ENCODE measurements around the gene MT1X.

Gene MT1X

GRCh38 chr16:56683424-56684172, 1.3 kb downstream of the MT1X start:
- no peak for DNase-seq (ENCODE audit: low read depth)

GRCh38 chr16:56684256-56684925, 2.1 kb downstream of the MT1X start:
- TF ChIP-seq CTCF (IDR thresholded peaks at IDR 0.05; ENCODE audit: insufficient read depth, low read depth, low read length, missing control alignments): no peak
- no peak for DNase-seq (ENCODE audit: low read depth)
- no peak overlapping the region for H3K4me3 ChIP-seq (ENCODE audit: low read depth, low read length)

More at GRCh38 chr16:56683424-56684172, 1.3 kb downstream of the MT1X start:
- no peak for TF ChIP-seq CTCF (IDR thresholded peaks at IDR 0.05; ENCODE audit: insufficient read depth, low read depth, low read length, missing control alignments)
- H3K4me3 ChIP-seq (ENCODE audit: low read depth, low read length): no peak overlapping the region

GRCh38 chr16:56684926-56685590, 2.8 kb downstream of the MT1X start:
- H3K4me3 ChIP-seq (ENCODE audit: low read depth, low read length): no peak overlapping the region
- no peak for DNase-seq (ENCODE audit: low read depth)

GRCh38 chr16:56686758-56687157, 4.5 kb downstream of the MT1X start:
- DNase-seq (ENCODE audit: low read depth): no peak
- no peak for TF ChIP-seq CTCF (IDR thresholded peaks at IDR 0.05; ENCODE audit: insufficient read depth, low read depth, low read length, missing control alignments)
- no peak overlapping the region for H3K4me3 ChIP-seq (ENCODE audit: low read depth, low read length)

More at GRCh38 chr16:56684926-56685590, 2.8 kb downstream of the MT1X start:
- no peak for TF ChIP-seq CTCF (IDR thresholded peaks at IDR 0.05; ENCODE audit: insufficient read depth, low read depth, low read length, missing control alignments)

GRCh38 chr16:56688762-56689161, 6.5 kb downstream of the MT1X start:
- DNase-seq (ENCODE audit: low read depth): no peak
- H3K4me3 ChIP-seq (ENCODE audit: low read depth, low read length): no peak overlapping the region
- no peak for TF ChIP-seq CTCF (IDR thresholded peaks at IDR 0.05; ENCODE audit: insufficient read depth, low read depth, low read length, missing control alignments)

GRCh38 chr16:56689171-56689570, 6.9 kb downstream of the MT1X start:
- TF ChIP-seq CTCF (IDR thresholded peaks at IDR 0.05; ENCODE audit: insufficient read depth, low read depth, low read length, missing control alignments): no peak
- DNase-seq (ENCODE audit: low read depth): no peak
- H3K4me3 ChIP-seq (ENCODE audit: low read depth, low read length): no peak overlapping the region
